Hepatocyte (in vitro differentiated cells): ENCODE results near the gene LRMDA. TPM values are rescaled to one million over a fixed set of nuclear protein-coding genes. Genes with fewer than 3 reads are reported as not detected.

Source experiments
- DNase-seq: peaks from one replicate; pipeline ENCODE4 v3.0.0-alpha.2; 2016; ENCODE audit warnings: low spot score
- H2AFZ ChIP-seq: fragments of 200-600 bp; sonication (generic); 2 replicates; pipeline ENCODE4 v1.6.0; 2016; ENCODE audit warnings: antibody characterized with exemption, mild to moderate bottlenecking
- H3K27ac ChIP-seq: fragments of 200-600 bp; sonication (generic); 2 replicates; pipeline ENCODE4 v1.5.1; 2016; ENCODE audit warnings: mild to moderate bottlenecking
- H3K27me3 ChIP-seq: fragments of 200-600 bp; sonication (generic); 2 replicates; pipeline ENCODE4 v1.6.1; 2016
- H3K36me3 ChIP-seq: fragments of 200-600 bp; sonication (generic); replicated peaks from 2 replicates; pipeline ENCODE4 v1.5.1; 2016; ENCODE audit warnings: low read depth; ENCODE audit not compliant: insufficient read depth
- H3K4me1 ChIP-seq: fragments of 200-600 bp; sonication (generic); 2 replicates; pipeline ENCODE4 v1.5.1; 2016; ENCODE audit warnings: mild to moderate bottlenecking, moderate library complexity; ENCODE audit not compliant: insufficient read depth
- H3K4me2 ChIP-seq: fragments of 200-600 bp; sonication (generic); 2 replicates; pipeline ENCODE4 v1.6.0; 2016
- H3K4me3 ChIP-seq: fragments of 200-600 bp; sonication (generic); 2 replicates; pipeline ENCODE4 v1.5.1; 2016; ENCODE audit warnings: mild to moderate bottlenecking
- H3K79me2 ChIP-seq: fragments of 200-600 bp; sonication (generic); 2 replicates; pipeline ENCODE4 v1.6.0; 2017; ENCODE audit warnings: mild to moderate bottlenecking
- H3K9me2 ChIP-seq: fragments of 200-600 bp; sonication (generic); replicated peaks from 2 replicates; pipeline ENCODE4 v1.6.0; 2017; ENCODE audit warnings: mild to moderate bottlenecking; ENCODE audit not compliant: insufficient read depth
- H3K9me3 ChIP-seq: fragments of 200-600 bp; sonication (generic); 2 replicates; pipeline ENCODE4 v1.5.1; 2016; ENCODE audit warnings: low read depth, mild to moderate bottlenecking
- H4K20me1 ChIP-seq: fragments of 200-600 bp; sonication (generic); 2 replicates; pipeline ENCODE4 v1.6.0; 2016; ENCODE audit warnings: mild to moderate bottlenecking; ENCODE audit not compliant: insufficient read depth, poor library complexity, severe bottlenecking
- CTCF ChIP-seq: fragments of 200-600 bp; sonication (generic); IDR thresholded peaks from 2 replicates; pipeline ENCODE4 v1.5.1; 2016; ENCODE audit warnings: antibody characterized with exemption, mild to moderate bottlenecking; ENCODE audit not compliant: poor library complexity
- EZH2 ChIP-seq: fragments of 200-600 bp; sonication (generic); IDR thresholded peaks from 2 replicates; pipeline ENCODE4 v1.6.1; 2016; ENCODE audit warnings: antibody characterized with exemption, mild to moderate bottlenecking, borderline replicate concordance
- EZH2phosphoT487 ChIP-seq: fragments of 200-600 bp; sonication (generic); IDR thresholded peaks from one replicate; pipeline ENCODE4 v1.6.1; 2018; ENCODE audit warnings: antibody characterized with exemption, mild to moderate bottlenecking, low read depth, moderate library complexity; ENCODE audit not compliant: unreplicated experiment, severe bottlenecking
- whole genome bisulfite sequencing: methylation state at CpG from one replicate; pipeline ENCODE4 v1.1.6; 2016; ENCODE audit warnings: low lambda C conversion rate; ENCODE audit errors: missing lambda C conversion rate; 5-methylcytosine and 5-hydroxymethylcytosine counted together
- polyA plus RNA-seq: library from polyadenylated mRNA; unstranded; fragments of >200 nt; fragmentation: Nextera tagmentation; extraction: Ambion mirVana; gene quantifications from 2 replicates; pipeline ENCODE4 v1.2.1, GENCODE V29; 2016
- total RNA-seq: library from RNA; depleted of rRNA; stranded (reverse); fragments of >200 nt; gene quantifications from 2 replicates; pipeline ENCODE4 v1.2.3, GENCODE V29; 2014

Gene LRMDA
- total and polyA plus RNA-seq, 2 experiments from 2014 or later, result 5.6 to 15.7 TPM

GRCh38 chr10:76127984-76128589 is 696.7 kb downstream of the LRMDA start:
- Histone ChIP-seq H3K9me3 (no peaks in the 10 kb centered on the region), H3K4me3 (no peak overlapping the region), H3K9me2 (no peaks in the 10 kb centered on the region), H3K4me1 (peaks cover 11% of the 10 kb centered on the region), H4K20me1 (no peaks in the 10 kb centered on the region), H3K27me3 (no peaks in the 10 kb centered on the region), H3K36me3 (no peaks in the 10 kb centered on the region), H3K79me2 (no peaks in the 10 kb centered on the region), H2AFZ (no peak overlapping the region), H3K27ac (no peak overlapping the region), H3K4me2 (no peak overlapping the region)
- TF ChIP-seq CTCF (no peak), EZH2 (no peak), EZH2phosphoT487 (no peak)
- DNase-seq, result no peak
- WGBS, result 77% methylated on average over 6 of the region's 6 CpGs

- Histone ChIP-seq H3K4me3 (no peak overlapping the region), H3K27ac (no peak overlapping the region), H3K27me3 (no peaks in the 10 kb centered on the region), H3K9me2 (no peaks in the 10 kb centered on the region), H3K4me1 (peaks cover 11% of the 10 kb centered on the region), H2AFZ (no peak overlapping the region), H3K4me2 (no peak overlapping the region), H4K20me1 (no peaks in the 10 kb centered on the region), H3K9me3 (no peaks in the 10 kb centered on the region), H3K79me2 (no peaks in the 10 kb centered on the region), H3K36me3 (no peaks in the 10 kb centered on the region)
- WGBS, result 95% methylated on average over 2 of the region's 2 CpGs
- no peak for DNase-seq
- TF ChIP-seq EZH2phosphoT487 (no peak), CTCF (no peak), EZH2 (no peak)
These were observed 697.8 kb downstream of the LRMDA start for GRCh38 chr10:76129213-76129612.

GRCh38 chr10:76130892-76131291 is 699.5 kb downstream of the LRMDA start:
- Histone ChIP-seq H3K4me1 (peaks cover 11% of the 10 kb centered on the region), H3K27ac (no peak overlapping the region), H3K79me2 (no peaks in the 10 kb centered on the region), H2AFZ (no peak overlapping the region), H4K20me1 (no peaks in the 10 kb centered on the region), H3K9me3 (no peaks in the 10 kb centered on the region), H3K4me2 (no peak overlapping the region), H3K4me3 (no peak overlapping the region), H3K27me3 (no peaks in the 10 kb centered on the region), H3K36me3 (no peaks in the 10 kb centered on the region), H3K9me2 (no peaks in the 10 kb centered on the region)
- DNase-seq, result no peak
- TF ChIP-seq EZH2phosphoT487 (no peak), EZH2 (no peak), CTCF (no peak)
- WGBS, result 90% methylated on average over 7 of the region's 7 CpGs
